Tibial nerve (tissue), 4 donors: ENCODE measurements around the gene CREBRF. TPM values are rescaled to one million over a fixed set of nuclear protein-coding genes. Genes with fewer than 3 reads are reported as not detected.

Source experiments
- DNase-seq, 2 donors: peaks; one replicate each; pipeline ENCODE4 v3.0.0-alpha.2; 2019; ENCODE audit warnings: low spot score in 2 of 2
- H3K27ac ChIP-seq, 4 donors: fragments of 200-600 bp; sonication (generic) in 3 of 4; one replicate each; pipeline ENCODE4 v1.5.1; 2017 to 2019; ENCODE audit warnings: mild to moderate bottlenecking in 1 of 4
- H3K27me3 ChIP-seq, 2 donors: fragments of 200-600 bp; sonication (generic) in 1 of 2; one replicate each; pipeline versions ENCODE4 v1.5.1 to v1.6.0; 2017 to 2019
- H3K36me3 ChIP-seq, 3 donors: fragments of 200-600 bp; sonication (generic); one replicate each; pipeline ENCODE4 v1.5.1; 2018 to 2019
- H3K4me1 ChIP-seq, 4 donors: fragments of 200-600 bp; sonication (generic) in 3 of 4; one replicate each; pipeline ENCODE4 v1.5.1; 2017 to 2019
- H3K4me3 ChIP-seq, 4 donors: fragments of 200-600 bp; sonication (generic) in 3 of 4; one replicate each; pipeline ENCODE4 v1.5.1; 2017 to 2019; ENCODE audit warnings: mild to moderate bottlenecking in 1 of 4, moderate library complexity in 1 of 4
- H3K9me3 ChIP-seq, 4 donors: fragments of 200-600 bp; sonication (generic) in 3 of 4; one replicate each; pipeline ENCODE4 v1.5.1; 2017 to 2019
- EP300 ChIP-seq, 2 donors: sonication (generic); formaldehyde crosslinking; IDR thresholded peaks; one replicate each; pipeline ENCODE4 v1.6.1; 2017; ENCODE audit warnings: antibody characterized with exemption in 2 of 2, mild to moderate bottlenecking in 1 of 2
- POLR2A ChIP-seq, 2 donors: fragments of 450-650 bp; IDR thresholded peaks; one replicate each; pipeline ENCODE4 v1.6.1; 2017; ENCODE audit warnings: antibody characterized with exemption in 2 of 2, mild to moderate bottlenecking in 2 of 2, moderate library complexity in 2 of 2
- WGBS, 2 donors: methylation state at CpG; one replicate each; pipeline ENCODE4 v1.1.5; 2018; 5-methylcytosine and 5-hydroxymethylcytosine counted together
- total RNA-seq, 4 donors: library from RNA; depleted of rRNA; stranded (reverse); fragments of >200 nt; gene quantifications; one replicate each; pipeline ENCODE4 v1.1.0, GENCODE V29; 2016
- TF ChIP-seq, protein P1 (sequence below), 5 experiments: fragments of 200-600 bp in 3 of 5; fragments of 450-650 bp in 2 of 5; sonication (generic) in 3 of 5; IDR thresholded peaks; one replicate each; pipeline ENCODE4 v1.5.1; 2016 to 2019; ENCODE audit warnings: antibody characterized with exemption in 5 of 5, mild to moderate bottlenecking in 3 of 5, moderate library complexity in 2 of 5

Gene CREBRF
- total RNA-seq, 4 donors from 2014 or later, result 31.2 to 46.3 (median 40.5) TPM

DNA sequence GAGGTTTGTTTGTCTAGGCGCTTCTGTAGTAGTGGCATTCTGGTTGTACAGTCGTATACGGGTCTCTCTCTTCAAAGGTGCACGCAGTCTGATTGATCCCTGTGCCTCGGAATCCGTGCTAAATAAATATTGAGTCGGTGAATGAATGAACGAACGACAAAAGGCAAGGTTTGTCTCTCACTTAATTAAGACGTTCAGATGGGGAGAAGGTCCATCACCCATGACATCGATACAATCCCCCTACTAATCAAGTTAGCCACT lies 500 bp upstream of the CREBRF start:
- WGBS, 2 donors, result 1 to 2% methylated on average over 11 of the region's 11 CpGs
- peaks cover 0 to 36% (median 15%) of the 10 kb centered on the region in 4 donors for H3K4me1 ChIP-seq

DNA sequence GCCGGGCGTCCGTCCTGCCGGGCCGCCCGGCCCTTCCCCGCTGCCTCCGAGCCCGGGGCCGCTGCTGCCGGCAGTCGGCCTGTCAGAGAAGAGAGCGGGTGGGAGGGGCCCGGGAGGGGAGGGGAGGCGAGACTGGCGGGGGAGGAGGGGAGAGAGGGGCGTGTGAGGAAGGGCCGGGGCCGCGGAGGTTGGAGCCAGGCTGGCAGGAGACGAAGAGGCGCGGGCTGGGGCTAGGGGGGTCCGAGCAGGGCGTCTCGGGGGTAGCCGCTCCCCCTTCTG lies 570 bp downstream of the CREBRF start:
- 1 to 3% methylated on average over 12 to 14 of the region's 27 CpGs for whole genome bisulfite sequencing, 2 donors
- H3K36me3 ChIP-seq, result no peaks in the 10 kb centered on the region
- H3K9me3 ChIP-seq, result no peaks in the 10 kb centered on the region
- peaks cover 0 to 46% (median 15%) of the 10 kb centered on the region in 4 donors for H3K4me1 ChIP-seq
- TF ChIP-seq POLR2A (IDR thresholded peaks at IDR 0.05) (no peak), EP300 (IDR thresholded peaks at IDR 0.05) (no peak)
- TF ChIP-seq, protein P1, sequence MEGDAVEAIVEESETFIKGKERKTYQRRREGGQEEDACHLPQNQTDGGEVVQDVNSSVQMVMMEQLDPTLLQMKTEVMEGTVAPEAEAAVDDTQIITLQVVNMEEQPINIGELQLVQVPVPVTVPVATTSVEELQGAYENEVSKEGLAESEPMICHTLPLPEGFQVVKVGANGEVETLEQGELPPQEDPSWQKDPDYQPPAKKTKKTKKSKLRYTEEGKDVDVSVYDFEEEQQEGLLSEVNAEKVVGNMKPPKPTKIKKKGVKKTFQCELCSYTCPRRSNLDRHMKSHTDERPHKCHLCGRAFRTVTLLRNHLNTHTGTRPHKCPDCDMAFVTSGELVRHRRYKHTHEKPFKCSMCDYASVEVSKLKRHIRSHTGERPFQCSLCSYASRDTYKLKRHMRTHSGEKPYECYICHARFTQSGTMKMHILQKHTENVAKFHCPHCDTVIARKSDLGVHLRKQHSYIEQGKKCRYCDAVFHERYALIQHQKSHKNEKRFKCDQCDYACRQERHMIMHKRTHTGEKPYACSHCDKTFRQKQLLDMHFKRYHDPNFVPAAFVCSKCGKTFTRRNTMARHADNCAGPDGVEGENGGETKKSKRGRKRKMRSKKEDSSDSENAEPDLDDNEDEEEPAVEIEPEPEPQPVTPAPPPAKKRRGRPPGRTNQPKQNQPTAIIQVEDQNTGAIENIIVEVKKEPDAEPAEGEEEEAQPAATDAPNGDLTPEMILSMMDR (IDR thresholded peaks at IDR 0.05), result no peak
- no peak for DNase-seq
- no peaks in the 10 kb centered on the region for H3K27me3 ChIP-seq
- H3K4me3 ChIP-seq, result peak overlapping the region; percentile 71 to 99 (median 90)
- peak overlapping the region; percentile 99 to 100 (median 100) for H3K27ac ChIP-seq

More for the DNA sequence above, 500 bp upstream of the CREBRF start:
- H3K9me3 ChIP-seq, result no peaks in the 10 kb centered on the region
- TF ChIP-seq, protein P1 (IDR thresholded peaks at IDR 0.05), result no peak
- TF ChIP-seq EP300 (IDR thresholded peaks at IDR 0.05), result no peak
- no peak for TF ChIP-seq POLR2A (IDR thresholded peaks at IDR 0.05)
- H3K36me3 ChIP-seq, result no peaks in the 10 kb centered on the region
- DNase-seq, result no peak
- peak overlapping the region; percentile 71 to 99 (median 90) for H3K4me3 ChIP-seq
- H3K27me3 ChIP-seq, result no peaks in the 10 kb centered on the region
- peak overlapping the region; percentile 26 to 100 (median 100) for H3K27ac ChIP-seq

DNA sequence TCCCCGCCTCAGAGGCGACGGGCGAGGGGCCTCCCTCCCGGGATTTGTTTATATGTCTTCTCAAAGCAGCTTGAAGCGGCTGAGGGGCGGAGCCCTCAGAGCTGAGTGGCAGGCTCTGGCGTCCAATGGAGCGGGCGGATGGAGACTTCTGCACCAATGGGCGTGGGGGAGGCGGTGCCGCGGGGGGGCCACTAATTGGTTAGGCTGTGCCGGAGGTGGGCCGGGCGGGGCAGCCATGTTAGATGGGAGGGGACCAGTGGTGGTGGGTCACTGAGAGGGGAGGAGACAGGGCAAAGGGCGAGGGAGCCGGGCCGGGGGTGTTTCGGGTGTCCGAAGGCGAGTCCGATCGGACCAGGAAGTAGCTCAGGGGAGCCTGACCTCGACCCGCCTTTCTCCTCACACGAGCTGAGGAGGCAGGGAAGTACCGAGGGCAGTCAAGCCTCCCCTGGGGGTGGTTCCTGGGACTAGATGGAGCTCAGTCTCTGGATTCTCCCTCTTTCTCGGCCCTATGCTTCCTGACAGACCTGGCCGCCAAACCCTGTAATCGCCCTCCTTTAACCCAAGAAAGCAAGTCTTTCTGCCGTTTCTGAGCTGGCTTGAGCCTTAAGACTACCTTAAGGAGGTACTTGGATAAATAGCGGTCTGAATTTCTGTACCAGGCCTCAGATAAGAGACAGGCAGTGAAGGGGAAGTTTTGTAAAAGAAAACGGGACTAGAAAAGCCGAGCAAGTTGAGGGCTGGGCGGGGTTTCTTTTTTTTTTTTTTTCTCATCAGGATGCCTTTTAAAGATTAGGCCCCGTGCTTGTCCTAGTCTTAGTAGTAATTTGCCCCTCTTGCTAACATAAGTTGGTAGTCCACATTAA lies 1.1 kb downstream of the CREBRF start:
- H3K9me3 ChIP-seq, result no peaks in the 10 kb centered on the region
- peak; percentile 32 to 73 for TF ChIP-seq EP300 (IDR thresholded peaks at IDR 0.05)
- peak in 1 of 2 donors; percentile 55 for TF ChIP-seq POLR2A (IDR thresholded peaks at IDR 0.05)
- TF ChIP-seq, protein P1 (IDR thresholded peaks at IDR 0.05), result peak in 3 of 5 experiments; percentile 18 to 55 (median 48)
- H3K27me3 ChIP-seq, result no peaks in the 10 kb centered on the region
- WGBS, 2 donors, result 0 to 1% methylated on average over 27 to 38 of the region's 38 CpGs
- H3K36me3 ChIP-seq, result no peaks in the 10 kb centered on the region
- H3K27ac ChIP-seq, result peak overlapping the region; percentile 99 to 100 (median 100)
- H3K4me1 ChIP-seq, result peaks cover 0 to 51% (median 15%) of the 10 kb centered on the region in 4 donors
- peak; percentile 98 to 99 for DNase-seq
- peak overlapping the region; percentile 71 to 99 (median 90) for H3K4me3 ChIP-seq

DNA sequence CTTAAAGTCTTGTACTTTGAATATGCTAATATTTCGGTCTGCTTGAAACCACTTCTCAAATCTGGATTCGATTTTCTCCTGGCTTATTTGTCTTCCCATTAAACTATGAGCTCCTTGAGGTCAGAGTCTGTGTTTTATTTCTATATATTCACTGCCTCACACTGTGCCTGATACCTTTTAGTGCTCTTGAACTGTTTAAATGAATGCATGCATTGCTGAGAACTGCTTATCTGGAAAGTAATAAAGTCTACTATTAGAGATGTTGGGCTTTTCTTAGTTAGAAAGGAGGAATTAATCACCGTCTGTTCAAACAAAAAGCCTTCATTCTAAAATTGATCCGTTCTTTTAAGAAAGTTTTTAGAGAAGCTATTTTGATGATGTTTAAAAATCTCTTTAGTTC lies 6.0 kb downstream of the CREBRF start:
- 76 to 77% methylated on average over 4 of the region's 4 CpGs for WGBS, 2 donors
- H3K4me1 ChIP-seq, result peaks cover 0 to 74% (median 22%) of the 10 kb centered on the region in 4 donors
- TF ChIP-seq, protein P1 (IDR thresholded peaks at IDR 0.05), result no peak
- TF ChIP-seq EP300 (IDR thresholded peaks at IDR 0.05) (no peak), POLR2A (IDR thresholded peaks at IDR 0.05) (no peak)

DNA sequence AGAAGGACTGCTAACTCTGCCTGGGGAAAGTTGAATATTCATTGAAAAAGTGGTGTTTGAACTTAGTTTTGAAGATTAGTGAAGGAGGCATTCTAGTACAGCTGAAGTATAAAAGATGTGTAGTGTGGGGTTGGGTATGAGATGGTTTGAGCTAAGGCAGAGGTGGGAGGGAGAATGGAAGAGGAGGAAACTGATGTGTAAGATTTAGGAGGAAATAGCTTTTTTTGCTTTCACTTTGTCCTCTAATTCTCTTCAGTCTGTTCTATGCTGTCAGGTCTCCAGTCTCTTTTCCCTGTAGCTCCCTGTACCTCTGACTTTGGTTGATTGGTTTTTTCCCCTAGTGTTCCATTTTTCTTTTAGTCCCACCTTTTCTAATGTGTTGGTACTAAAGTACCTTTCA lies 9.0 kb downstream of the CREBRF start:
- TF ChIP-seq EP300 (IDR thresholded peaks at IDR 0.05), result no peak
- TF ChIP-seq POLR2A (IDR thresholded peaks at IDR 0.05), result no peak
- TF ChIP-seq, protein P1 (IDR thresholded peaks at IDR 0.05), result no peak
- Histone ChIP-seq H3K4me1 (peaks cover 0 to 71% (median 13%) of the 10 kb centered on the region in 4 donors), H3K9me3 (no peaks in the 10 kb centered on the region), H3K27me3 (no peaks in the 10 kb centered on the region), H3K36me3 (no peaks in the 10 kb centered on the region), H3K4me3 (no peak overlapping the region), H3K27ac (peak overlapping the region in 1 of 4 donors; percentile 3)
- DNase-seq, result no peak

More for the DNA sequence above, 6.0 kb downstream of the CREBRF start:
- Histone ChIP-seq H3K27ac (no peak overlapping the region), H3K27me3 (no peaks in the 10 kb centered on the region), H3K9me3 (no peaks in the 10 kb centered on the region), H3K36me3 (no peaks in the 10 kb centered on the region), H3K4me3 (no peak overlapping the region)
- no peak for DNase-seq
